ENCODE data around the gene PIP4K2B. TPM values are rescaled to one million over a fixed set of nuclear protein-coding genes. Genes with fewer than 3 reads are reported as not detected.

PIP4K2B gene
- total and polyA plus RNA-seq, 2 donors (not counting 1 experiment from before 2014, with no cell fraction given) = 24.0 to 42.9 TPM

DNA sequence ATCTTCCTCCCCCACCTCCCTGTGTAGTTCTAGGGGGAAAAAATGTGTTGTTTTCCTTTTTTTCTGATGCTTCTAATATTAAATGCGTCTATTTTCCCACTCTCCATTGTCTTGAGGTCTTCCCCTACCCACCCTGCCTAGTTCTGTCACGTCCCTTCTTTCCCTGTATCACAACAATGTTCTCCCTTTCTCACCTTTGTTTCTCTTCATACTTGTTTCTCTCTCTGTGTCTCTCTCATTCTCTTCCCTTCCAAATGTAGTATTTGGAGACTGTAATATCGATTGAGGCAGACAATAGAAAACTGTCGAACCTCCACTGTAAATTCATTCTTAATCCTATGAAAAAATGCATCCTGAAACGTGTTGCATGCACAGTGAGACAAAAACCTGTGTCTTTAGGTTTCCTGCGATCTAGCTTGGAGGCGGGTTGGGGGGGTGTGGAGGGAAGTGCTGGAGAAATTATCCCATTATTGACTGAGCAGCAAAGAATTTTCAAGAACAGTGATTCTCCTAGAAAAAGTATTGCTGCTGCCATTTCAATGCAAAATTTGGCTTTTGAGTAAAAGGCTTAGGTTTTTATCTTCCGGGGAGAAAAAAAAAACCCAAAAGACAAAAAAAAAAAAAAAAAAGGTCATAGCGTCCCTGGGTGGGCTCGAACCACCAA, 48.1 kb downstream of the PIP4K2B start:
- Mint-ChIP-seq H3K27ac (peak overlapping the region; percentile 93), H3K4me1 (peaks cover 54% of the 10 kb centered on the region), H3K9me3 (ENCODE audit: insufficient read depth) (no peaks in the 10 kb centered on the region), H3K4me3 (peak overlapping the region; percentile 94), H3K27me3 (peaks cover 28% of the 10 kb centered on the region)
- Histone ChIP-seq H2AFZ (ENCODE audit: insufficient read depth, low read depth, low read length, poor library complexity, severe bottlenecking) (peak overlapping the region; percentile 98), H3K36me3 (replicated peaks in 1 of 2; ENCODE audit: control extremely low read depth in 1 of 2, control insufficient read depth in 1 of 2, extremely low read depth in 1 of 2, insufficient read depth in 2 of 2, low read length in 1 of 2) (peaks cover 0 to 15% of the 10 kb centered on the region in 2 experiments), H4K20me1 (ENCODE audit: control insufficient read depth, insufficient read depth, low read length, poor library complexity, severe bottlenecking) (peaks cover 42% of the 10 kb centered on the region), H3K27me3 (replicated peaks in 1 of 4; ENCODE audit: control extremely low read depth in 1 of 4, control insufficient read depth in 3 of 4, insufficient read depth in 4 of 4, low read length in 3 of 4) (peaks cover 0 to 47% (median 25%) of the 10 kb centered on the region in 4 experiments), H3K4me3 (ENCODE audit: control extremely low read depth in 1 of 5, extremely low read depth in 1 of 5, insufficient read depth in 1 of 5, low read depth in 2 of 5, low read length in 4 of 5) (peak overlapping the region; percentile 61 to 100 (median 95)), H3K79me2 (ENCODE audit: control insufficient read depth, insufficient read depth, low read length) (peaks cover 38% of the 10 kb centered on the region), H3K4me1 (ENCODE audit: control insufficient read depth in 2 of 2, insufficient read depth in 2 of 2, low read length in 2 of 2) (peaks cover 60 to 69% of the 10 kb centered on the region in 2 donors), H3K9ac (ENCODE audit: low read length) (peak overlapping the region; percentile 96), H3K27ac (ENCODE audit: low read length in 2 of 2) (peak overlapping the region in 1 of 2 donors; percentile 95), H3K9me3 (ENCODE audit: control extremely low read depth in 1 of 3, control insufficient read depth in 2 of 3, insufficient read depth in 1 of 3, low read length in 2 of 3) (peaks cover 0 to 9% (median 0%) of the 10 kb centered on the region in 3 donors), H3K4me2 (replicated peaks; ENCODE audit: low read depth, low read length, poor library complexity, severe bottlenecking) (peak overlapping the region; percentile 79)
- intact Hi-C loops (cut with micrococcal nuclease) = loop anchor here (1.0 to 5.0 kb wide), 2 partner anchors 194 to 403 kb away; no protein-coding TSS in a partner anchor
- DNase-seq (no peak), ATAC-seq (ENCODE audit: low read depth) (no peak)
- 0% methylated on average over 4 of the region's 10 CpGs for WGBS (ENCODE audit: insufficient coverage)
- ChIA-PET CTCF (interaction anchor here (0.6 to 2.6 kb wide), 8 partner anchors 17 to 402 kb away, joined by 3 to 10 read pairs (median 4); partner anchors contain the start of gene CISD3), POLR2A (interaction anchor here (0.6 to 1.5 kb wide), 3 partner anchors 46 to 486 kb away, joined by 3 to 10 read pairs (median 6); partner anchors contain the start of gene MLLT6)
- TF ChIP-seq, protein P1, sequence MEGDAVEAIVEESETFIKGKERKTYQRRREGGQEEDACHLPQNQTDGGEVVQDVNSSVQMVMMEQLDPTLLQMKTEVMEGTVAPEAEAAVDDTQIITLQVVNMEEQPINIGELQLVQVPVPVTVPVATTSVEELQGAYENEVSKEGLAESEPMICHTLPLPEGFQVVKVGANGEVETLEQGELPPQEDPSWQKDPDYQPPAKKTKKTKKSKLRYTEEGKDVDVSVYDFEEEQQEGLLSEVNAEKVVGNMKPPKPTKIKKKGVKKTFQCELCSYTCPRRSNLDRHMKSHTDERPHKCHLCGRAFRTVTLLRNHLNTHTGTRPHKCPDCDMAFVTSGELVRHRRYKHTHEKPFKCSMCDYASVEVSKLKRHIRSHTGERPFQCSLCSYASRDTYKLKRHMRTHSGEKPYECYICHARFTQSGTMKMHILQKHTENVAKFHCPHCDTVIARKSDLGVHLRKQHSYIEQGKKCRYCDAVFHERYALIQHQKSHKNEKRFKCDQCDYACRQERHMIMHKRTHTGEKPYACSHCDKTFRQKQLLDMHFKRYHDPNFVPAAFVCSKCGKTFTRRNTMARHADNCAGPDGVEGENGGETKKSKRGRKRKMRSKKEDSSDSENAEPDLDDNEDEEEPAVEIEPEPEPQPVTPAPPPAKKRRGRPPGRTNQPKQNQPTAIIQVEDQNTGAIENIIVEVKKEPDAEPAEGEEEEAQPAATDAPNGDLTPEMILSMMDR (IDR thresholded peaks at IDR 0.05) = no peak
- no peak for TF ChIP-seq EZH2 (IDR thresholded peaks at IDR 0.05; ENCODE audit: borderline replicate concordance, insufficient read depth, low read depth, low read length, poor library complexity, severe bottlenecking)

All from B cell (primary cell).